RWPE2 (cell line): ENCODE results near the gene RAB5B.
A peak's percentile ranks its signal among the peaks of the same experiment; 100 is the strongest.
"Not testable (repeated sequence)": the region's sequence is repeated elsewhere in the genome, so short reads cannot be mapped to it uniquely, and the experiment has no call there.

Experiments used
- ATAC-seq: fragments of 200-7000 bp; cut with Tn5 transposase; 3 replicates; pipeline ENCODE4 v1.9.1; 2021; ENCODE audit warnings: low read depth
- DNase-seq: peaks from one replicate; pipeline ENCODE4 v3.0.0-alpha.2; 2020; ENCODE audit warnings: low spot score
- H3K27ac ChIP-seq: fragments of 450-650 bp; 2 replicates; pipeline ENCODE4 v1.5.1; 2017; ENCODE audit warnings: mild to moderate bottlenecking; ENCODE audit not compliant: poor library complexity, severe bottlenecking
- H3K27me3 ChIP-seq: fragments of 250-450 bp; sonication (Bioruptor Pico); 2 replicates; pipeline ENCODE4 v1.5.1; 2021; ENCODE audit warnings: mild to moderate bottlenecking, moderate library complexity; ENCODE audit not compliant: insufficient read depth, poor library complexity, severe bottlenecking
- H3K36me3 ChIP-seq: fragments of 250-450 bp; sonication (Bioruptor Pico); 2 replicates; pipeline ENCODE4 v1.5.1; 2020; ENCODE audit warnings: low read depth, mild to moderate bottlenecking, moderate library complexity
- H3K4me1 ChIP-seq: fragments of 250-450 bp; sonication (Bioruptor Pico); 2 replicates; pipeline ENCODE4 v1.5.1; 2021; ENCODE audit warnings: mild to moderate bottlenecking, moderate library complexity; ENCODE audit not compliant: insufficient read depth, poor library complexity, severe bottlenecking
- H3K4me3 ChIP-seq: fragments of 250-450 bp; sonication (Bioruptor Pico); 2 replicates; pipeline ENCODE4 v1.5.1; 2021; ENCODE audit warnings: mild to moderate bottlenecking, moderate library complexity; ENCODE audit not compliant: severe bottlenecking
- H3K9me3 ChIP-seq: fragments of 250-450 bp; sonication (Bioruptor Pico); 2 replicates; pipeline ENCODE4 v1.5.1; 2021; ENCODE audit warnings: mild to moderate bottlenecking, moderate library complexity; ENCODE audit not compliant: severe bottlenecking
- CTCF ChIP-seq: fragments of 450-650 bp; IDR thresholded peaks from one replicate; pipeline ENCODE4 v1.5.1; 2017; ENCODE audit warnings: mild to moderate bottlenecking, moderate library complexity; ENCODE audit not compliant: poor library complexity, severe bottlenecking

The RAB5B gene

GRCh38 chr12:55972911-55973598, 823 bp upstream of the RAB5B start:
- DNase-seq, result no peak

GRCh38 chr12:55974308-55974730, 441 bp downstream of the RAB5B start:
- no peak for DNase-seq
- Histone ChIP-seq H3K27ac (peak overlapping the region; percentile 86), H3K36me3 (peaks cover 42% of the 10 kb centered on the region), H3K27me3 (no peaks in the 10 kb centered on the region), H3K9me3 (no peaks in the 10 kb centered on the region), H3K4me3 (peak overlapping the region; percentile 86), H3K4me1 (peaks cover 11% of the 10 kb centered on the region)
- TF ChIP-seq CTCF, result no peak
- peak; percentile 30 for ATAC-seq

More at GRCh38 chr12:55972911-55973598, 823 bp upstream of the RAB5B start:
- H3K36me3 ChIP-seq, result peaks cover 45% of the 10 kb centered on the region
- no peak for TF ChIP-seq CTCF
- H3K27ac ChIP-seq, result peak overlapping the region; percentile 86
- no peaks in the 10 kb centered on the region for H3K27me3 ChIP-seq
- H3K4me3 ChIP-seq, result peak overlapping the region; percentile 33
- no peaks in the 10 kb centered on the region for H3K9me3 ChIP-seq
- H3K4me1 ChIP-seq, result peaks cover 12% of the 10 kb centered on the region
- ATAC-seq, result no peak

GRCh38 chr12:55978393-55978792, 4.5 kb downstream of the RAB5B start:
- Histone ChIP-seq H3K4me1 (peaks cover 3% of the 10 kb centered on the region), H3K4me3 (no peak overlapping the region), H3K9me3 (no peaks in the 10 kb centered on the region), H3K36me3 (peaks cover 59% of the 10 kb centered on the region), H3K27ac (no peak overlapping the region), H3K27me3 (no peaks in the 10 kb centered on the region)
- TF ChIP-seq CTCF, result no peak
- ATAC-seq (no peak), DNase-seq (no peak)

GRCh38 chr12:55979069-55979468, 5.2 kb downstream of the RAB5B start:
- DNase-seq (no peak), ATAC-seq (no peak)
- TF ChIP-seq CTCF, result no peak
- Histone ChIP-seq H3K4me3 (no peak overlapping the region), H3K36me3 (peaks cover 65% of the 10 kb centered on the region), H3K27ac (no peak overlapping the region), H3K9me3 (no peaks in the 10 kb centered on the region), H3K27me3 (no peaks in the 10 kb centered on the region), H3K4me1 (peaks cover 3% of the 10 kb centered on the region)

- not testable (repeated sequence) for DNase-seq, H3K9me3 ChIP-seq, H3K27ac ChIP-seq, H3K27me3 ChIP-seq, H3K4me3 ChIP-seq, H3K4me1 ChIP-seq
- peaks cover 78% of the 10 kb centered on the region for H3K36me3 ChIP-seq
- ATAC-seq, result peak; percentile 79
Measured at GRCh38 chr12:55981882-55982281, 8.0 kb downstream of the RAB5B start.
